SK-N-MC (cell line): Measurements from ENCODE around the gene SEZ6.

ENCODE experiments used
- EZH2 ChIP-seq: fragments of 200-600 bp; sonication (generic); IDR thresholded peaks from one replicate; pipeline ENCODE4 v1.6.1; 2017; ENCODE audit warnings: antibody characterized with exemption
- POLR2AphosphoS5 ChIP-seq: IDR thresholded peaks from 2 replicates; pipeline ENCODE4 v1.6.1; 2012; ENCODE audit warnings: mild to moderate bottlenecking, low read depth, low read length, borderline replicate concordance

DNA sequence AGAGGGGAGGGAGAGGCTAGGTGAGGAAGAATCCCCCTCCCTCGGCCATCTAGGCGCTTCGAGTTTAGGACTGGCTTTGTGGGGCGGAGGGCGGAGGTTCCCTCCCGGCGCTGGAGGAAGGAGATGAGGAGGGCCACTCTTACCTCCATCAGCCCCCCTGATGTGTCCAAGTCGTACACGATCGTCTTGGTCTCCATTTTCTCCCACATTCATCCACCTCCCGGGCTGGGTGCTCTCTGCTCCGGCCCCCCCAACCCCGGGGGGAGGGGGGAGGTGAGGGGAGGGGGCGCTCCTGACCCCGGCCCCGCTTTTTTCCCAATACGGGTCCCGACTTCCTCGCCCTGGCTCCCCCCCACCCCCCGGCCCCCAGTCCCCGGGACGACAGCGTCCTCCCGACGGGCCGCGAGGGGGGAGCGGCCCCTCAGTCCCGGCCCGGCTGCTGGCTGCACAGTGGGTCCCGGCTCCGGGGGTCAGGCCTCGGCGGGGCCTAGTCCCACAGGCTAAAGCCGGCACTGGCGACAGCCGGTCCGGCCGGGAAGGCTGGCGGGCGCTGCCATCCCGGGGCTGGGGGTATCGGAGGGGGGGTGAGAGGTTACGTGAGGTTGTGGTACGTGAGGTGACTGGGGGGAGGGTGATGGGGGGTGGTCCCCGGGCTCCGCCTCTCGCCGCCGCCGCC, 54.9 kb downstream of the SEZ6 start:
- TF ChIP-seq POLR2AphosphoS5: no peak; the same call in 1 of the 2 replicates
- no peak for TF ChIP-seq EZH2
